Peyer's patch (tissue), 4 donors: ENCODE results near the gene EIF4B.
A peak's percentile ranks its signal among the peaks of the same experiment; 100 is the strongest.

Source experiments
- POLR2A ChIP-seq, 2 donors: fragments of 450-650 bp; IDR thresholded peaks; one replicate each; pipeline ENCODE4 v1.5.1; 2017; ENCODE audit warnings: antibody characterized with exemption in 2 of 2, mild to moderate bottlenecking in 2 of 2, moderate library complexity in 2 of 2
- TF ChIP-seq, protein P1 (sequence below), 6 experiments: fragments of 450-650 bp in 4 of 6; fragments of 200-600 bp in 2 of 6; sonication (generic) in 1 of 6; IDR thresholded peaks; one replicate each; pipeline ENCODE4 v1.5.1; 2017 to 2019; ENCODE audit warnings: antibody characterized with exemption in 6 of 6, mild to moderate bottlenecking in 3 of 6, moderate library complexity in 1 of 6

- TF ChIP-seq, protein P1, sequence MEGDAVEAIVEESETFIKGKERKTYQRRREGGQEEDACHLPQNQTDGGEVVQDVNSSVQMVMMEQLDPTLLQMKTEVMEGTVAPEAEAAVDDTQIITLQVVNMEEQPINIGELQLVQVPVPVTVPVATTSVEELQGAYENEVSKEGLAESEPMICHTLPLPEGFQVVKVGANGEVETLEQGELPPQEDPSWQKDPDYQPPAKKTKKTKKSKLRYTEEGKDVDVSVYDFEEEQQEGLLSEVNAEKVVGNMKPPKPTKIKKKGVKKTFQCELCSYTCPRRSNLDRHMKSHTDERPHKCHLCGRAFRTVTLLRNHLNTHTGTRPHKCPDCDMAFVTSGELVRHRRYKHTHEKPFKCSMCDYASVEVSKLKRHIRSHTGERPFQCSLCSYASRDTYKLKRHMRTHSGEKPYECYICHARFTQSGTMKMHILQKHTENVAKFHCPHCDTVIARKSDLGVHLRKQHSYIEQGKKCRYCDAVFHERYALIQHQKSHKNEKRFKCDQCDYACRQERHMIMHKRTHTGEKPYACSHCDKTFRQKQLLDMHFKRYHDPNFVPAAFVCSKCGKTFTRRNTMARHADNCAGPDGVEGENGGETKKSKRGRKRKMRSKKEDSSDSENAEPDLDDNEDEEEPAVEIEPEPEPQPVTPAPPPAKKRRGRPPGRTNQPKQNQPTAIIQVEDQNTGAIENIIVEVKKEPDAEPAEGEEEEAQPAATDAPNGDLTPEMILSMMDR (IDR thresholded peaks at IDR 0.05) = no peak
- TF ChIP-seq POLR2A (IDR thresholded peaks at IDR 0.05) = peak; percentile 36 to 56
Measured at GRCh38 chr12:53005986-53006809, at the start of gene EIF4B.
